Gastroesophageal sphincter (tissue), 3 donors: ENCODE measurements around the gene C17orf100.

Experiments used
- CTCF ChIP-seq, 4 experiments: fragments of 200-600 bp in 2 of 4; fragments of 450-650 bp in 2 of 4; sonication (generic) in 1 of 4; IDR thresholded peaks; one replicate each; pipeline ENCODE4 v1.5.1; 2017 to 2019; ENCODE audit warnings: antibody characterized with exemption in 4 of 4, mild to moderate bottlenecking in 2 of 4, moderate library complexity in 2 of 4
- EP300 ChIP-seq: sonication (generic); formaldehyde crosslinking; IDR thresholded peaks from one replicate; pipeline ENCODE4 v1.6.1; 2017; ENCODE audit warnings: antibody characterized with exemption, mild to moderate bottlenecking
- POLR2A ChIP-seq, 2 donors: fragments of 450-650 bp; IDR thresholded peaks; one replicate each; pipeline ENCODE4 v1.6.1; 2017; ENCODE audit warnings: antibody characterized with exemption in 2 of 2, mild to moderate bottlenecking in 2 of 2, moderate library complexity in 1 of 2
- POLR2AphosphoS5 ChIP-seq: sonication (generic); formaldehyde crosslinking; IDR thresholded peaks from one replicate; pipeline ENCODE4 v1.6.1; 2017; ENCODE audit warnings: antibody characterized with exemption

GRCh38 chr17:6674586-6674985 is 23.0 kb downstream of the C17orf100 start:
- TF ChIP-seq CTCF (IDR thresholded peaks at IDR 0.05) (no peak), EP300 (no peak), POLR2A (IDR thresholded peaks at IDR 0.05) (no peak), POLR2AphosphoS5 (no peak)
